HG03175 (cell line): Measurements from ENCODE around the gene APOA1.

Experiments
- ATAC-seq: cut with Tn5 transposase; IDR thresholded peaks from one replicate; pipeline ENCODE4 v1.9.1; 2021; ENCODE audit warnings: mild to moderate bottlenecking, moderate library complexity; ENCODE audit not compliant: unreplicated experiment

APOA1 gene

DNA sequence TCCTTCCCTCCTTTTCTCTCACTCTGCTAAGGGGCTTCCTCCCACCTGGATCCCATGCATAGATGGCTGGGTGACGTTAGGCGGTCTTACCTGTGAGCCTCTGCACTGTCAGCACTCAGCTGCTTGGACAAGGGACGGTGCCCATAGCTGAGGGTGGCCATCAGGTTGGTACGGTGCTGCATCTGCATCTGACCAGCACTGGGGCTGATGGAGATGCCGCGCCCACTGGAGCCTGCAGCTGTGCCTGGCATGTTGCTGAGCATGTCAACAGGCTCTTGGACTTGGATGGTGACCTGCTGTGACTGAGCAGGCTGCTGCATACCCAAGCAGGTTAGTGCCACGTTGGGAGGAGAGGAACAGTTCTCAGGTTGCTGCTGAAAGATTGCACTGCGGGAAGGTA lies 21.8 kb upstream of the APOA1 start:
- ATAC-seq, result no peak

DNA sequence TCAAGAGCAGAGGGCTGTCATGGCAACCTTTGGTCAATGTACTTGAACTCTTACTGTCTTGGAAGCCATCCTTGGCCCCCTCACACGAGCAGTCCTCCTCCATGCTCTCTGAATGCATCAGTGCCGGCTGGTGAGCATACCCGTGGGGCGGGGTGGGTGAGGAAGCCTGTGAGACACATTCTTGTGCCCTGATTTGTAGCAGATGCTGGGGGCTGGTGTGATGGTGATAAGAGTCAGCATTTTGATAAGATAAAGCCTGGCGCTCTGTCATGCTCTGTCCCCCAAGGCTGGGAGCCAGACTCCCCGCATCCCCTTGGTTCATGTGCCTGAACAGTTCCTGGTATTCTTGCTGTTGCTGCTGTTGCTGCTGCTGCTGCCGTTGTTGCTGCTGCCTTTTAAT lies 20.5 kb upstream of the APOA1 start:
- ATAC-seq, result no peak

DNA sequence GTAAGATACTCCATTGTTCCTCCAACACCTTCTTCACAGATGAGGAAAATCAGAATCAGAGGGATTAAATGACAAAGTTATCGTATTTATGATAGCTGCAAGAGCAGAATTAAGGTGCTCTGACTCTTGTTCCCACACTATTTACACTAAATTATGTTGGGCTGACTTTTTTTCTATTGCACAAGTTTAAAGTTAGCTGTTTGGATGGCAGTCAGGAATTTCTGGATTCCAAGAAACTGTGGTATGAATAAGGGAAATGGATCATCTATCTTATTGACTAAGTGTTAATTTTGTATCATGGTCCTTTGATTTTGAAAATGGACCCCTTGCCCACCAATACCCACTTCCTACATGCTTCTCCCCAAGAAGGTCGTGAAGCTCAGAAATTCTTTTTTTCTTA lies 19.9 kb upstream of the APOA1 start:
- ATAC-seq, result no peak

DNA sequence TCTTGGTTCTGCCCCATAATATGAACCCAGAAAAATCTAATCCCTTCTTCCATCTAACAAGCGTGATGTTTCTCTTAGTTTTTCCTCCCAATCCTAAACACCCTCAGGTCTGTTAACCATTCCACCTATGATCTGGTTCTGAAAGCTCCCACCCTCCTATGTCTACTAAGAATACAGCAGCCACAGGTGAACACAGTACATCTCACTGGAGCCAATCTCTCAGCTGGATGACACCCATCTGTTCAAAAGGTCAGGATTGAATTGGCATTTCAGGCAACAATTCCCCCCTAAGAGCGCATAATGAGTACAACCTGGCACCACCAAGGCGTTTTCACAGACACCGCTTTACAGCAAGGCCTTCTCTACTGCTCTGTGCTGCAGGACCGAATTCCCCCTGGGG lies 19.0 kb upstream of the APOA1 start:
- ATAC-seq, result no peak

DNA sequence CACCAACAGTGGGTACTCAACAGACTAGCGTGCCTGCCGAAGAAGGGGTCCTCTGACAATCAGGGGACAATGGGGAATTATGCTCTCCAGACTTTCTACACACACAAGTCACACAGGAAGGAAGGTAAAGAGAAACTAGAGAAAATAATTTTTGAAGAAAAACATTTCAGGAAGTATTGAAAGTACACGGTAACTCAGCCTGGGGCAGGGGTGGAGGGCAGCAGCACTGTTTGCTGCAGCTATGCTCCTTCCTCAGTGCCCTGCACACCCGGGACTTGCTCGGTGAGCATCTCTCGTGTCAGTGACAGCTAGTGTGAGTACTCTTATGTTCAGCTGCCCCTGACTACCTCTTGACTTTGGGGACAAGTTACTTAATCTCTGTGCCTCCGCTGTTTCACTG lies 18.0 kb upstream of the APOA1 start:
- no peak for ATAC-seq

DNA sequence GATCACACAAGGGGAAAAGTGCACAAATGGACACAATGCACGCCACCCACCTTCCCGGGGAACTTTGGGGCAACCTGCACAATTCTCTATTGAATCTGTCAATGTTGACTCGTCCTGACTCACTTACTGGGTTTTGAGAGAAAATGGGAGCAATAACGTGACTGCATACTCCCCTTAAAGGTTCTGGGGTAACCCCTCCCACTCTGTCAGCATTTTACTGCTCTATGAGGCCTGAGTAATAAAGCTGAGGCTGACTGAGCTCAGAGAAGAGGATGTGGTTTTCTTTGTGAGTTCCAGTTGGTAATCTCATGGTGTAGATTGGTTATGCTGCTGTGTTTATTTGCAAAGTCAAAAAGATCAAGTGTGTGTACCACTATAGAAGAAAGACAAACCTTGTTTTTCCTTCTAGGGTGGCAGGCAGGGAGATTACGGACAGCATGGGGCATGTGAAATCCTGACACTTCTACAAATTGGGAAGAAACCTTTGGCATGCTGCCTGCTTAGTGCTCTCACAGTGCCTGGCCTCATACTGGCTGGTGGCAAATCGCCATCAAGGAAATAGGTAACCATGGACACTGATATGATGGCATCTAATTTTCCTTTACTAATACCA lies 16.1 kb upstream of the APOA1 start:
- ATAC-seq, result peak; percentile 94

DNA sequence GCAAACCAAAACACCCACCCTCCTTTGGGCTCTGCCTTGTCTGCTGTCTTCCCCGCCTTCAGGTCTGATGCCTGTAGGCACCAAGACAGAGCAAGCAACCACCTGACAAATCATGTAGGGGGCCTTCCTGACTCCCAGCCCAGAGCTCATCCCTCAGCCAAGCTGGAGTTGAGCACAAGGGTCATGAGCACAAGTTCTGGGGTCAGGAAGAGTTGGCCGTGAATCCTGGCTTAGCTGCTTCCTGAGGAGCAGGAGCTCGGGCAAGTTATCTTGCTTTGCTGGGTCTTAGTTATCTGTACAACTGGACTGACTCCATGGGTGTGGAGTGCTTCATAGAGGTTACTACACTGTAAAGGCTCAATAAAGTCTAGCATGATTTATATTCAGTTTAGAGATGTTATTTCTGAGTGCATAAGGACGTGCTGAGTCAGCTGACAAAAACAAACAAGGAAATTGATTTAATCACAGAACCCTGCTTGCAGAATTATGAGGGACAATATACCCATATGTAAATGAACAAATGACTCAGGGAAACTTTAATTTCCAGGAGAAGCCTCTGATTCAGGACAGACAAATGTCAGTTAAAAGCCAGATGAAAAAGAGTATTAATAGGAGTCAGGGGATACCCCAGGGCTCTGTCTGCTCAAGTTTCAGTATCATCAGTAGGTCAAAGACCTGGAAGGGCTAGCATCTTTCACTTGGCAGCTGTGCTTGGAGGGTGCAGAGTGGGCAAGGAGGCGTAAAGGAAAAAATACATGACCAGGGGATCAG lies 15.0 kb upstream of the APOA1 start:
- ATAC-seq, result no peak

DNA sequence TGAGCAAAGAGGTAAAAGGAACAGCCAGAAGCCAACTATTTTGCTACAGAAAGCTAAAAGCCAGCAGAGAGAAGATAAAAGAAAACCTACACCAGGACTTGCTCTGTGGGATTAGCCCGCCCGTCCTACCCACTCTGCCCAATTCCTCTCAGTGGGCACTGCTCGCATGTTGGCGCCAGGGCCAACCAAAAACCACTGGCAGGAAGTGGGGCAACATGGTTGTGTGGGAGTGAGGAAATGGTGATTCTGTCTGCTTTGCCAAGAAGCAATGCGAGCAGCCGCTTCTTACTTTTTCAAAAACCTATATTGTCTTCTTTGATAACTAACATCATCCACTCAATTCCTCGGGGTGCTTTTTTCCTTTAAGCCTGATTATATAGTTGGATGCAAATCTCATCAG lies 14.2 kb upstream of the APOA1 start:
- no peak for ATAC-seq

DNA sequence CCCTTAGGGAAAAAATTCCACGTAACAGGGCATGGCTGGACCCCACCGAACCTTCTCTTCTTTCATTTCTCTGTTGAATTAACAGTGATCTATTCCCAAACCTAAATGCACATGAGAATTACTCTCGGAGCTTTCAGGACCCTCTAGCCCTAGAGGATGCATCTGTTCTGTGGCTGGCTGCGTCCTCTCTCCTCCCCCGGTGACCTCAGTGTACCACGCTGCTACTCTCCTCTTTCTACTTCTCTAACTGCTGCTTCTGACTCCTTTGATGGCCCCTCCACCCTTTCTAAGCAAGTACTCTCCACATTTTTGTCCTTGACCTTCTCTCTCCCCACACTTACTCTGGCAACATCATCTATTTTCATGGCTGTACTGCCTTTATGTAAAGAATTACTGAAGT lies 12.1 kb upstream of the APOA1 start:
- ATAC-seq, result no peak

DNA sequence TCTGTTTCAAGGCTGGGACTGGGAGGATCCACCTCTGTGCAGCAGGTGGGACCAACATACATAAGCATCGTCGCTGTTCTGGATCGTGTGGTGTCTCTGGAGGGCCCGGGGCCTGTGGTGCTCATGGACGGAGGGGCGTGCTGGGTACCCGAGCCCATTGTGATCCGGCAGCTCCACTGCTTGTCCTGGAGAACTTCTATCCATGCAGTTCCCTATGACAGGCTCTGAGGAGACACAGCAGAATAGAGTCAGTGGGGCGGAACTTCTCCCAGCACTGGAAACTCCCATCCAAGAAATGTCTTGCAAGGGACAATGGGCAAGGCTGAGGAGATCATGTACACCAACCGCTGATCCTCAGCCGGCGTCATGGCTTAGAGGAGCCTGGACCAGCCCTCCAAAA lies 11.6 kb upstream of the APOA1 start:
- no peak for ATAC-seq

DNA sequence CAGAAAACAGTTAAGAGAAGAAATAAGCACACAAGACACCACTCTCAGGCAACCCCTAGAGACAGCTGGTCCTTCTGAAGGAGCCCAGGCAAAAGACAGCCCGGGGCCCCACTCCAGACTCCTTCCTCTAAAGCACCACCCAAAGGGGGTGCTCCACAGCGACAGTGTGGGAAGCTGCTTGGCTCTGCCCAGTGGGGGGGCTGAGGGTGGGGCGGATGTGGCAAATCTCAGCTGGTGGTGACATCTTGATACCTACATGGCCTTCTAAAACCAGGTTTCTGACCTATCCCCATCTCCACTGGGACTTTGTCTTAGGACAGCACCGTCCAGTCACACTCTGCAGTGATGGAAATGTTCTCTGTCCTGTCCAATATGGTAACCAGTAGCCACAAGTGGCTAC lies 10.2 kb upstream of the APOA1 start:
- ATAC-seq, result no peak

DNA sequence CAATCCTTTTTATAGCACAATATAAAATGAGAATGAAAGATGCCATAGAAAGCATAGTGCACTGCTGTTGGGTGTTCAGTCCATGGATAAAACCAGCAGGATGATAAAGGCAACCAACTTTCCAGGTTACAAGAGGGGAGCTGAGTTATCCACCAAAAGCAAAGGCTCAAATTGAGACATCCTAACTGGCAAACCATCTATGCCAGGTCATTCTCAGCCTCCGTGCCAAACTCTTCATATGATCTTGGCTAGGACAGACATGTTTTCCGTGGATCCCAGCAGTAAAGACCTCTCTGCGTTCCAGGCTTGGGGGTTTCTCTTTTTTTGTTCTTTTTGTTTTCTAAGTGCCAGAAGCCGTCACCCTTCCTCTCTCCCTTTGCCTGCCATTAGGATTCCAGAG lies 7.3 kb upstream of the APOA1 start:
- ATAC-seq, result no peak

DNA sequence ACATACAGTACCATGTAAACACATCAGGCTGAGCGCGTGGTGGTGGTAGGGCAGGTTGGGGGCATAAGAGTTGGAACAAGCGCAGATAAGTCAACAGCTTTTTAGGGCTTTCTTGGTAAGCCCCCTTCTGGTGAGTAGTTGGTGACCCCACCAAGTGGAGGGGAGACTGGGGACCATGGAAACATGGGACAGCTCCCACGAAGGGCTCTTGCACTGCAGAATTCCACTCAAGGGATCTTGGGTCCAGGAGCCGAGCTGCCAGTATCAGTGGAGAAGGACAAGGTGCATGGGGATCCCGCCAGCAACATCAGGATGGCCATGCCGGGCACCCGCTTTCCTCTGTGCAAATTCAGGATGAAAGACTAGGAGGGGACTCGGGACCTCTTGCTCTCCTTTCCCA lies 6.2 kb upstream of the APOA1 start:
- no peak for ATAC-seq

DNA sequence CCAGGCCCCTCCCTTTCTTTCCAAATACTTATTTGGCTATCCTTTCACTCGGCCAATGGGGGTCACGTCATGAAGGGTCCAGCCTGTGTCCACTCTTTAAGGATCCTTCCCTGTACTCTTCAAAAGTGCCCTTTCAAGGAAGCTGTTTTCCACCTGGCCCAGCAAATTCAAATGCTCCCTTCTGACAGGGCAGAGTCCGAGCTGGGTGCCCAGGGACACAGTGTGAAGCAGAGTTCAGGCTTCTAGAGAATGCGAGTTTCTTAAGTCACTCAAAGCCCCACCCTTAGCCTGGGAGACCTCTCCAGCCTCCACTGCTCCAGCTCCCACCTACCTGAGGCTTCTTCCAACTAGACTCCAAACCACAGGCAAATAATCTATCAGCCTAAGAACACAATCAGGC lies 5.5 kb upstream of the APOA1 start:
- no peak for ATAC-seq

DNA sequence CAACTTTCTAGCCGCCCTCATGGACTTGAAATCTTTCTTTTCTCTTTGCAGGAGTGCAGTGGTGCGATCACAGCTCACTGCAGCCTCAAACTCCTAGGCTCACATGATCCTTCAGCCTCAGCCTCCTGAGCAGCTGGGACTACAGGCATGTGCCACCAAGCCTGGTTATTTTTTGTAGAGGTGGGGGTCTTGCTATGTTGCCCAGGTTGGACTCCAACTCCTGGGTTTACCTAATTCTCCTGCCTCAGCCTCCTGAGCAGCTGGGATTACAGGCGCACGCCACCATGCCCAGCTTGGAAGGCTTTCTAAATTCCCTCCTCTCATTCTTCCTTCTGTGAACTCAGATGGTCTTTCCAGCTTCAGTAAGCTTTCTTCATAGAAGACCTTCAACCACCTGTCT lies 4.7 kb upstream of the APOA1 start:
- ATAC-seq, result no peak

DNA sequence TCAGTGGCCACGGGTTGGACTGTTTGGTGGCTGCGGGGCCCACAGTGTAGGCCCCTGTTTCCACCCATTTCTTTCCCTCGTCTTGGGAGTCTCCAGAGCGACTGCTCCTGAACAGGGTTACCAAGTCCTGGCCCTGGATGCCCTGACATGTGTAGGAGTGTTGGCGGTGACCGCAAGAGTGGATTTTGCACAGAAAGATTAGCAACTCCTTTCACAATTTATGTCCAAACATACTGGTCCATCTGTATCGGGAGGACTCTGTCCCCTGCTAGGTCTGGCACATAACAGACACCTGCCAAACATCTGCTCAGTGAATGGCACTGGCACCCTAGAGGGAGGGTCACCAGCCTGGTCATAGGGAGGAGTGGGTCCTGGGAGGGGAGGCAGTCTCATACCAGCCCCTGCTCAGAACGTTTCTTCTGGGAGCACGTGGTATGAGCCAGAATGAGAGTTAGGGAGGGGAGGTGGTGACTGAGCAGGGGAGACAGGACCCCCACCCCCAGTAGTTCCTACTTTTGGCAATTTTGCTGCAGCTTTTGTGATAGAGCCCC lies 3.4 kb upstream of the APOA1 start:
- ATAC-seq, result no peak

DNA sequence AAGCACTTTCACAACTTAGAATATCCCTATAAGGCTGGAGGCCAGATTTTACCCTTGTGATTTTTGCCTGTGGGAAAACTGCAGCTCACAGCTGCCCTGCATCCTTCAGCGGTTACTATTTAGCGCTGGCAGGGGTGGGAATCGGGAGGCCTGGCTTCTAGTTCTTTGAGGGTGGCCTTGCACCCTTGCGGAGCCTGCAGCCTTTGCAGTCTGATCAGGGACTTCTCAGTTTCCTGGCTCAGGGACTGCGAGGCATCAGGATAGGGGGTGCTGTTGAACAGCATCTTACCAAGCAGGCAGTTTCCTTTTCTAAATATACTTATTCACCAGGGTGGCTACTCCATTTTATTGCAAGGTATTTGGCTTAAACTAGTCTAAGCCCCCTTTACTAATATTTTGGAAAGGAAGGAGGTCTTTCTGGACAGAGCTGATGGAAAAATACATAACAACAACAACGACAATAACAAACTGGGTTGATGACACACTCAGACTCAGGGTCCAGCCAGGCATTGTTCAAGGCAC lies 2.9 kb upstream of the APOA1 start:
- no peak for ATAC-seq

DNA sequence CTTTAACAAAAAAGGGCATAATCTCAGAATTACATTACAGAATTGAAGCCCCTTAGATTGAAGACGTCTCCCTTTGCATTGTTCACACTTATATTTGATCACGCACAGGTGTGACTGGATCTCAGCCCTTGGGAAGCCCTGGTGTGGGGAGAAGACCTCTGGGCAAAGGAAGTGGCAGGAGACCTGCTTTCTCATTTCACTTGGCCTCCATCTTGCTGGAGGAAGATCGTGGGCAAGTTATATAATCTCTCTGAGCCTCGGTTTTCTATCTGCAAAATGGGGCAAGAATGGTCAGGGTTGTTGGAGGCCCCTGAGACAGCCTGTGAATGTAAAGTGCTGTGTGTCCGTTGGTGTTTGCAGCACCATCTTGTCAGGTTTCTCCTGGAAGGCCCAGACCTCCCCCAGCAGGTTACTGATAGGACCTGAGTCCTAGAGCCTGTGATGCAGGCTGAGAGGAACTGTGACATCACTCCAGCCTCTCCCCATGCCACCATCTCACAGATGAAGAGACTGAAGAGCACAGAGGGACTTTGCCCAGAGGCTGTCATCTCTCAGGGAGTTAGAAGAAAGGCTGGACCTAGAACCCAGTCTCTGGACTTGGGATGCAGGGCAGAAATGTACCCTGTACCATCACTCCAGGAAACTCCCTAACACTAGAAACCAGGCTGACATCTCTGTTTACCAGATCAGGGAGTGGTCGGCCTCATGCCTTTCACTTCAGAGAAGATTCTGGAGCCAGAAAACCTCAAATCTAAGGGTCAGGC lies 1.1 kb upstream of the APOA1 start:
- ATAC-seq, result no peak

DNA sequence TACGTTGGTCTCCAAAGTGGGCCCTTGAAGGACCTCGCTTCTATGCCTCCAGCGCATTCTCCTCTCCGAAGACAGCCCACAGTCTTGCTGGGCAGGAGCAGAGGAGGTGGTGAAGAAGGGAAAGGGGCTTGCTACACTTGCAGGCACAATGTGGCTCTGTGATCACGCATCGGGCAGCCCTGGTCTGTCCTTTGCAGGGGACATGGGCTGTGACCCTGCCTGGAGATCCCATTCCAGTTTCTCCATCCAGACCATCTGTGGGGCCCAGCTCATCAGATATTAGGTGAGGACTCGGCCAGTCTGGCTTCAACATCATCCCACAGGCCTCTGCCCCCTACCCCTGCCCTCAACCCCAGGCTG lies 810 bp downstream of the APOA1 start:
- ATAC-seq, result no peak

DNA sequence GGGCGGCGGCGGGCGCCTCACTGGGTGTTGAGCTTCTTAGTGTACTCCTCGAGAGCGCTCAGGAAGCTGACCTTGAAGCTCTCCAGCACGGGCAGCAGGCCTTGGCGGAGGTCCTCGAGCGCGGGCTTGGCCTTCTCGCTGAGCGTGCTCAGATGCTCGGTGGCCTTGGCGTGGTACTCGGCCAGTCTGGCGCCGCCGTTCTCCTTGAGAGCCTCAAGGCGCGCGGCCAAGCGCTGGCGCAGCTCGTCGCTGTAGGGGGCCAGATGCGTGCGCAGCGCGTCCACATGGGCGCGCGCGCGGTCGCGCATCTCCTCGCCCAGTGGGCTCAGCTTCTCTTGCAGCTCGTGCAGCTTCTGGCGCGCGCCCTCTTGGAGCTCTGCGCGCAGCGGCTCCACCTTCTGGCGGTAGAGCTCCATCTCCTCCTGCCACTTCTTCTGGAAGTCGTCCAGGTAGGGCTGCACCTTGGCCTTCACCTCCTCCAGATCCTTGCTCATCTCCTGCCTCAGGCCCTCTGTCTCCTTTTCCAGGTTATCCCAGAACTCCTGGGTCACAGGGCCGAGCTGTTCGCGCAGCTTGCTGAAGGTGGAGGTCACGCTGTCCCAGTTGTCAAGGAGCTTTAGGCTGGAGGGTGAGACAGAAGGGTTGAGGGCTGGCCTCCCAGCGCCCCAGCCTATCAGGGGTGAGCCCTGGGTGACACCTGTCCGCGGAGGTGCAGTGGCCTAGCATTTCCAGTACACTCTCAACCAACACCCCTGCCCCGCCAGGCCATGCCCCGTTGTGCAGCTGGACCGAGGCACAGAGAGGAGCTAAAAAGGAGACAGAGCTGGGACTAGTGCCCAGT lies 1.4 kb downstream of the APOA1 start:
- ATAC-seq, result peak; percentile 87
